OCI-LY3 (cell line): ENCODE measurements around the gene GID8.

ENCODE experiments used
- EZH2phosphoT487 ChIP-seq: fragments of 200-600 bp; shearing (Covaris generic); IDR thresholded peaks from 2 replicates; pipeline ENCODE4 v1.6.1; 2018; ENCODE audit warnings: antibody characterized with exemption, mixed run types, low read depth
- TF ChIP-seq, protein P1 (sequence below): fragments of 200-600, 300-600 bp; sonication (generic); IDR thresholded peaks from 2 replicates; pipeline ENCODE4 v1.5.1; 2014; ENCODE audit warnings: antibody characterized with exemption, low read length, low read depth

DNA sequence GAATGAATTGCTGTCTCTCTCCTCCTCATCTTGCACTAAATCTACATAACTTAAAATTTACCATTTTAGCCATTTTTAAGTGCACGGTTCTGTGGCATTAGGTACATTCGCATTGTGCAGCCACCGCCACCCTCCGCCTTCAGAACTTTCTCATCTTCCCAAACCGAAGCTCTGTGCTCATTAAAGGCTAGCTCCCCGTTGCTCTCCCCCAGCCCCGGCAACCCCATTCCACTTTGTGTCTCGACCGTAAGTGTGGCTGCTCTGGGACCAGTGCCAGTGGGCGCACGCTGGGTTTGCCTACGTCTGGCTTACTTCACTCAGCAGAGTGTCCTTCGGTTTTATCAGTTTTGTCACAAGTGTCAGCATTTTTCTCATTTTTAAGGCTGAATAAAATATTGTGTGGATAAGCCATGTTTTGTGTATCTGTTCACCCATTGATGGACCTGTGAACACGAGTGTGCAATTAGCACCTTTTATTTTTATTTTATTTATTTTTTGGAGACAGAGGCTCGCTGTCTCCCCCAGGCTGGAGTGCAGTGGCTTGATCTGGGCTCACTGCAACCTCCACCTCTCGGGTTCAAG, 31.3 kb downstream of the GID8 start:
- TF ChIP-seq, protein P1, sequence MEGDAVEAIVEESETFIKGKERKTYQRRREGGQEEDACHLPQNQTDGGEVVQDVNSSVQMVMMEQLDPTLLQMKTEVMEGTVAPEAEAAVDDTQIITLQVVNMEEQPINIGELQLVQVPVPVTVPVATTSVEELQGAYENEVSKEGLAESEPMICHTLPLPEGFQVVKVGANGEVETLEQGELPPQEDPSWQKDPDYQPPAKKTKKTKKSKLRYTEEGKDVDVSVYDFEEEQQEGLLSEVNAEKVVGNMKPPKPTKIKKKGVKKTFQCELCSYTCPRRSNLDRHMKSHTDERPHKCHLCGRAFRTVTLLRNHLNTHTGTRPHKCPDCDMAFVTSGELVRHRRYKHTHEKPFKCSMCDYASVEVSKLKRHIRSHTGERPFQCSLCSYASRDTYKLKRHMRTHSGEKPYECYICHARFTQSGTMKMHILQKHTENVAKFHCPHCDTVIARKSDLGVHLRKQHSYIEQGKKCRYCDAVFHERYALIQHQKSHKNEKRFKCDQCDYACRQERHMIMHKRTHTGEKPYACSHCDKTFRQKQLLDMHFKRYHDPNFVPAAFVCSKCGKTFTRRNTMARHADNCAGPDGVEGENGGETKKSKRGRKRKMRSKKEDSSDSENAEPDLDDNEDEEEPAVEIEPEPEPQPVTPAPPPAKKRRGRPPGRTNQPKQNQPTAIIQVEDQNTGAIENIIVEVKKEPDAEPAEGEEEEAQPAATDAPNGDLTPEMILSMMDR, result no peak
- TF ChIP-seq EZH2phosphoT487, result no peak
